Vagina (tissue), 2 donors: ENCODE data around the gene IGF2BP3. TPM values are rescaled to one million over a fixed set of nuclear protein-coding genes. Genes with fewer than 3 reads are reported as not detected.

ENCODE experiments used
- DNase-seq, 2 donors: peaks; one replicate each; pipeline ENCODE4 v3.0.0-alpha.2; 2017; ENCODE audit errors: extremely low spot score in 2 of 2
- H3K27ac ChIP-seq: fragments of 200-600 bp; sonication (generic); one replicate; pipeline ENCODE4 v1.5.1; 2019
- H3K27me3 ChIP-seq: fragments of 200-600 bp; sonication (generic); one replicate; pipeline ENCODE4 v1.5.1; 2019
- H3K36me3 ChIP-seq, 2 donors: fragments of 200-600 bp; sonication (generic); one replicate each; pipeline ENCODE4 v1.5.1; 2017 to 2019
- H3K4me1 ChIP-seq: fragments of 200-600 bp; sonication (generic); one replicate; pipeline ENCODE4 v1.5.1; 2019
- H3K4me3 ChIP-seq, 2 donors: fragments of 200-600 bp; sonication (generic); 1 replicate in 1 of 2; 2 replicates in 1 of 2; pipeline ENCODE4 v1.5.1; 2016 to 2019
- H3K9me3 ChIP-seq: fragments of 200-600 bp; sonication (generic); one replicate; pipeline ENCODE4 v1.5.1; 2019
- CTCF ChIP-seq, 3 experiments: fragments of 450-650 bp in 2 of 3; fragments of 200-600 bp in 1 of 3; sonication (generic) in 1 of 3; IDR thresholded peaks; one replicate each; pipeline ENCODE4 v1.5.1; 2017 to 2019; ENCODE audit warnings: antibody characterized with exemption in 3 of 3, mild to moderate bottlenecking in 2 of 3, moderate library complexity in 2 of 3
- POLR2A ChIP-seq, 2 donors: fragments of 450-650 bp; IDR thresholded peaks; one replicate each; pipeline ENCODE4 v1.6.1; 2017; ENCODE audit warnings: antibody characterized with exemption in 2 of 2, mild to moderate bottlenecking in 2 of 2, moderate library complexity in 2 of 2
- POLR2AphosphoS5 ChIP-seq, 2 donors: sonication (generic); formaldehyde crosslinking; IDR thresholded peaks; one replicate each; pipeline ENCODE4 v1.9.0; 2017; ENCODE audit warnings: antibody characterized with exemption in 2 of 2, mild to moderate bottlenecking in 2 of 2, low read depth in 1 of 2; ENCODE audit not compliant: insufficient read depth in 1 of 2
- intact Hi-C: fragments of 100-400 bp; cut with DNase I; formaldehyde crosslinking; loops from one replicate; pipeline ENCODE4 v1.15.1; 2023
- total RNA-seq: library from RNA; depleted of rRNA; stranded (reverse); fragments of >200 nt; gene quantifications from one replicate; pipeline ENCODE4 v1.2.3, GENCODE V29; 2016

IGF2BP3 gene
- total RNA-seq, 1 donor from 2014 or later, result 11.8 TPM

GRCh38 chr7:23438171-23438570 lies 32.1 kb downstream of the IGF2BP3 start:
- intact Hi-C loops, result no loop called here
- H3K4me3 ChIP-seq, result no peak overlapping the region
- H3K9me3 ChIP-seq, result no peaks in the 10 kb centered on the region
- H3K36me3 ChIP-seq, result no peaks in the 10 kb centered on the region
- DNase-seq, result no peak
- no peaks in the 10 kb centered on the region for H3K4me1 ChIP-seq
- no peak for TF ChIP-seq POLR2AphosphoS5 (IDR thresholded peaks at IDR 0.05; ENCODE audit: insufficient read depth in 1 of 2, low read depth in 1 of 2)
- no peak for TF ChIP-seq CTCF (IDR thresholded peaks at IDR 0.05)
- no peak for TF ChIP-seq POLR2A (IDR thresholded peaks at IDR 0.05)
- no peaks in the 10 kb centered on the region for H3K27me3 ChIP-seq
- H3K27ac ChIP-seq, result no peak overlapping the region

GRCh38 chr7:23434147-23434917 lies 36.0 kb downstream of the IGF2BP3 start:
- intact Hi-C loops, result no loop called here
- no peak for DNase-seq
- H3K4me1 ChIP-seq, result no peaks in the 10 kb centered on the region
- no peak overlapping the region for H3K4me3 ChIP-seq
- no peaks in the 10 kb centered on the region for H3K36me3 ChIP-seq
- H3K27me3 ChIP-seq, result no peaks in the 10 kb centered on the region
- TF ChIP-seq CTCF (IDR thresholded peaks at IDR 0.05), result no peak
- TF ChIP-seq POLR2AphosphoS5 (IDR thresholded peaks at IDR 0.05; ENCODE audit: insufficient read depth in 1 of 2, low read depth in 1 of 2), result no peak
- no peak for TF ChIP-seq POLR2A (IDR thresholded peaks at IDR 0.05)
- no peak overlapping the region for H3K27ac ChIP-seq
- H3K9me3 ChIP-seq, result no peaks in the 10 kb centered on the region

GRCh38 chr7:23431702-23432199 lies 38.5 kb downstream of the IGF2BP3 start:
- TF ChIP-seq POLR2A (IDR thresholded peaks at IDR 0.05), result no peak
- TF ChIP-seq POLR2AphosphoS5 (IDR thresholded peaks at IDR 0.05; ENCODE audit: insufficient read depth in 1 of 2, low read depth in 1 of 2), result no peak
- no peak for TF ChIP-seq CTCF (IDR thresholded peaks at IDR 0.05)
- intact Hi-C loops, result no loop called here

GRCh38 chr7:23430893-23431259 lies 39.4 kb downstream of the IGF2BP3 start:
- intact Hi-C loops, result no loop called here
- Histone ChIP-seq H3K9me3 (no peaks in the 10 kb centered on the region), H3K36me3 (no peaks in the 10 kb centered on the region), H3K27ac (no peak overlapping the region), H3K27me3 (no peaks in the 10 kb centered on the region), H3K4me3 (no peak overlapping the region), H3K4me1 (no peaks in the 10 kb centered on the region)
- DNase-seq, result no peak
- TF ChIP-seq POLR2AphosphoS5 (IDR thresholded peaks at IDR 0.05; ENCODE audit: insufficient read depth in 1 of 2, low read depth in 1 of 2), result no peak
- TF ChIP-seq CTCF (IDR thresholded peaks at IDR 0.05), result no peak
- no peak for TF ChIP-seq POLR2A (IDR thresholded peaks at IDR 0.05)

More at GRCh38 chr7:23431702-23432199, 38.5 kb downstream of the IGF2BP3 start:
- no peak overlapping the region for H3K27ac ChIP-seq
- no peaks in the 10 kb centered on the region for H3K4me1 ChIP-seq
- H3K27me3 ChIP-seq, result no peaks in the 10 kb centered on the region
- no peak overlapping the region for H3K4me3 ChIP-seq
- no peak for DNase-seq
- no peaks in the 10 kb centered on the region for H3K9me3 ChIP-seq
- H3K36me3 ChIP-seq, result no peaks in the 10 kb centered on the region

- TF ChIP-seq POLR2AphosphoS5 (IDR thresholded peaks at IDR 0.05; ENCODE audit: insufficient read depth in 1 of 2, low read depth in 1 of 2) (no peak), CTCF (IDR thresholded peaks at IDR 0.05) (no peak), POLR2A (IDR thresholded peaks at IDR 0.05) (no peak)
- no peak for DNase-seq
- intact Hi-C loops, result loop anchor here (5.0 kb wide), 1 partner anchor 1370 kb away; no protein-coding TSS in a partner anchor
- Histone ChIP-seq H3K36me3 (no peaks in the 10 kb centered on the region), H3K27me3 (no peaks in the 10 kb centered on the region), H3K4me3 (no peak overlapping the region), H3K4me1 (no peaks in the 10 kb centered on the region), H3K9me3 (no peaks in the 10 kb centered on the region), H3K27ac (no peak overlapping the region)
Measured at GRCh38 chr7:23426876-23427275, 43.4 kb downstream of the IGF2BP3 start.
